Activated T-helper 1 cell treated with anti-CD3 and anti-CD28 coated beads, Interleukin-12 subunit alpha, Interleukin-12 subunit beta, Interleukin-2, Interleukin-4 antibody, amounts not matched to agents 30 ng/mL and 10 ng/mL and 1 ng/mL, durations not matched to agents 14 hours and 24 hours and 36 hours (primary cell): ENCODE data around the gene BCL11B. TPM values are rescaled to one million over a fixed set of nuclear protein-coding genes. Genes with fewer than 3 reads are reported as not detected.

Experiments
- DNase-seq: peaks from one replicate; pipeline ENCODE4 v3.0.0; 2021; ENCODE audit warnings: low spot score
- H3K27ac Mint-ChIP-seq: one replicate; pipeline ENCODE4 v1.8.0; 2021; ENCODE audit warnings: mild to moderate bottlenecking, mixed read lengths
- H3K27me3 Mint-ChIP-seq: one replicate; pipeline ENCODE4 v1.8.0; 2022; ENCODE audit warnings: mild to moderate bottlenecking, moderate library complexity, mixed read lengths; ENCODE audit not compliant: insufficient read depth
- H3K36me3 Mint-ChIP-seq: one replicate; pipeline ENCODE4 v1.8.0; 2021; ENCODE audit warnings: low read depth, mixed read lengths
- H3K4me1 Mint-ChIP-seq: one replicate; pipeline ENCODE4 v1.8.0; 2021; ENCODE audit warnings: low read depth, mixed read lengths
- H3K4me3 Mint-ChIP-seq: one replicate; pipeline ENCODE4 v1.8.0; 2021; ENCODE audit warnings: mild to moderate bottlenecking, moderate library complexity, mixed read lengths
- H3K9me3 Mint-ChIP-seq: one replicate; pipeline ENCODE4 v1.8.0; 2021; ENCODE audit warnings: mixed read lengths
- intact Hi-C: fragments of 100-400 bp; cut with micrococcal nuclease; formaldehyde crosslinking; loops from one replicate; pipeline ENCODE4 v1.15.1; 2024
- total RNA-seq: library from RNA; stranded (reverse); gene quantifications from 2 replicates; pipeline ENCODE4 v1.2.3, GENCODE V29; 2022

Gene BCL11B
- total RNA-seq, 1 donor from 2014 or later, result 45.4 TPM

- peaks cover 11% of the 10 kb centered on the region for H3K9me3 Mint-ChIP-seq
- H3K27ac Mint-ChIP-seq, result no peak overlapping the region
- intact Hi-C loops, result no loop called here
- no peaks in the 10 kb centered on the region for H3K27me3 Mint-ChIP-seq
- H3K4me3 Mint-ChIP-seq, result no peak overlapping the region
- H3K4me1 Mint-ChIP-seq, result peaks cover 6% of the 10 kb centered on the region
- no peak for DNase-seq
- peaks cover 12% of the 10 kb centered on the region for H3K36me3 Mint-ChIP-seq
Measured at GRCh38 chr14:99166506-99166905, 105.5 kb downstream of the BCL11B start.

DNA sequence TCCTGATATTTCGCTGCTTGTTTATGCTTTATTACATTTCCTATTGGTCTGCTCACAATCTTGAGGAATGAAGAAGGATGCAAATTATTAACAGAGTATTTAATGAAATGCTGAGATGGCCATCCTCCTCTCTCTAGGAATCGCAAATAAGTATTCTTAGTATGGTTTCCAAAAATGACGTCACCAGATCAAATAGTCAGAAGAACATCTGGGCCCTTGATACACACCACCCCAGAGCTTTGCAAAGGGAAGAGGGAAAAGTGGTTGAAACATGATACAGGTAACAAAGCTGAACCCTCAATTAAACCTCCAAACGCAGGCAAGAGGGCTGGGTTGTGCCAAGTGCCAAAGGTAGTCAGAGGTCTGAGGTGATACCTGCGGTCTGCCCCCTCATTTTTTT, 107.3 kb downstream of the BCL11B start:
- Mint-ChIP-seq H3K4me1 (peaks cover 6% of the 10 kb centered on the region), H3K27me3 (no peaks in the 10 kb centered on the region), H3K36me3 (peaks cover 2% of the 10 kb centered on the region), H3K9me3 (peaks cover 13% of the 10 kb centered on the region), H3K27ac (no peak overlapping the region), H3K4me3 (no peak overlapping the region)
- DNase-seq, result no peak
- intact Hi-C loops, result no loop called here

- H3K27me3 Mint-ChIP-seq, result no peaks in the 10 kb centered on the region
- intact Hi-C loops, result no loop called here
- no peak overlapping the region for H3K4me3 Mint-ChIP-seq
- peaks cover 2% of the 10 kb centered on the region for H3K36me3 Mint-ChIP-seq
- peaks cover 13% of the 10 kb centered on the region for H3K9me3 Mint-ChIP-seq
- peaks cover 6% of the 10 kb centered on the region for H3K4me1 Mint-ChIP-seq
- DNase-seq, result no peak
- H3K27ac Mint-ChIP-seq, result no peak overlapping the region
Measured at GRCh38 chr14:99163446-99163845, 108.6 kb downstream of the BCL11B start.

DNA sequence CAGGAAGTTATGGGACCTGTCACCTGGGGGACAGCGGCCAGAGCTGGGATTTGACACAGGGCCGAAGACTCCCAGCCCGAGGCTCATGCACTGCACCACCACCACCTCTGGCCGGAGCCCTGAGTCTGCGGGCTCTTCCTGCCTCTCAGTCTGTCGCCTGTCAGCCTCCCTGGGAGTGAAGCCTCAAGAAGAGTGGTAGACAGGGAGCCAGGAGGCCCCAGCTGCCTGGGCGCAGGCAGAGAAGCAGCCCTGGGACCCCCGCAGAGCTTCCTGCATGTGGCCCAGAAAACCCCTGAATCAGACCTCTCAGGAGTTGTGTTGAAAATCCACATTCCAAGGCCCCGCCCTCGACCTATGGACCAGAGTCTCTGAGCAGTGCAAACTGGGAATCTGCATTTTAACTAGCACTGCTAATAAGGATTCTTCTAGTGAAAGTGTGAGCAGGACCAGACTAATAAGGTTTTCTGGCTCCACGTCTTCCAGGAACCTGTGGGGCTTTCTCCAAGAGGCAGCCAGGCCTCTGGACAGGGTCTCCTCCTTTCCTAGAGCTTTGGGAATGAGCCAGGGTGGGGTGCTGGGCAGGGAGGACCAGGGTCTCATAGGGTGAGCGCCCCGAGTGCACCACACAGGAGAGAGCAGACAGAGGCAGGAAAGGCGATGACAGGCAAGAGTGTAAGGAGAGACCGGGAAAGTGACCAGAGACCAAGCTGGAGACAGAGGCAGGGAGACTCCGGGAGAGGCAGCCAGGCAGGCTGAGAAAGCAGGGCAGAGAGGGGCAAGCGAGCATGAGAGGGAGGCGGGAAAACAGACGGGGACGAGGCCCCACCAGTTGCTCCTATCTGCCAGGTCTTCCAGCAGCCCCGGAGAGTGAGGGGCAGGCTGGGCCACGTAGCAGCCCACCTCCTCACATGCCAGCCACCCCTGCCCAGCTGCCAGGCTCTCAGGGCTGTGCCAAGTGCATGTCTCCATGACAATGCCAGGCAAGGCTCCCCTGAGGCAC, 112.4 kb downstream of the BCL11B start:
- H3K9me3 Mint-ChIP-seq, result peaks cover 8% of the 10 kb centered on the region
- intact Hi-C loops, result no loop called here
- H3K4me1 Mint-ChIP-seq, result peaks cover 13% of the 10 kb centered on the region
- H3K36me3 Mint-ChIP-seq, result peaks cover 2% of the 10 kb centered on the region
- H3K27me3 Mint-ChIP-seq, result no peaks in the 10 kb centered on the region
- no peak for DNase-seq
- H3K4me3 Mint-ChIP-seq, result no peak overlapping the region
- no peak overlapping the region for H3K27ac Mint-ChIP-seq

- H3K4me3 Mint-ChIP-seq, result no peak overlapping the region
- peaks cover 13% of the 10 kb centered on the region for H3K4me1 Mint-ChIP-seq
- H3K27ac Mint-ChIP-seq, result no peak overlapping the region
- DNase-seq, result no peak
- H3K27me3 Mint-ChIP-seq, result peaks cover 5% of the 10 kb centered on the region
- intact Hi-C loops, result no loop called here
- peaks cover 8% of the 10 kb centered on the region for H3K9me3 Mint-ChIP-seq
- H3K36me3 Mint-ChIP-seq, result peaks cover 2% of the 10 kb centered on the region
Measured at GRCh38 chr14:99158646-99159165, 113.3 kb downstream of the BCL11B start.

GRCh38 chr14:99158150-99158549, 113.8 kb downstream of the BCL11B start:
- Mint-ChIP-seq H3K9me3 (peaks cover 4% of the 10 kb centered on the region), H3K27ac (no peak overlapping the region), H3K27me3 (peaks cover 5% of the 10 kb centered on the region), H3K4me1 (peaks cover 7% of the 10 kb centered on the region), H3K4me3 (no peak overlapping the region), H3K36me3 (no peaks in the 10 kb centered on the region)
- intact Hi-C loops, result no loop called here
- DNase-seq, result no peak

DNA sequence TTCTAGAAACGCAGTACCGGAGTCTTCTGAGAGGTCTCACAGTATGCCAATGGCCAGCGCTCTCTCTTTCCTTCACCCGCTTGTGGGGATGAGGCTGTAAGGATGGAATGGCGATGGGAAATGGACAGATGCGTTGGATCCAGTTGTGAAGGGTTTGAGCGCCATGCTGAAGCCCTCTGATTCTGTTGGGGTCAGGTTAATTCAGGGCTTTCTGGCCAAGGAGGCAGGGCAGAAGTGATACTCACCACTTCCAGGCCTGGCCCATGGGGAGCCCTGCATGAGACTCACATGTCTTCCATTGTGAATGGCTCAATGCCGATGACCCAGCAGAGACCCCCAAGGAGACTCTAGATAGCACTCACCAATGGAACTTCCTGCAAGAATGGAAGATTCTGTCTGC, 114.3 kb downstream of the BCL11B start:
- Mint-ChIP-seq H3K4me3 (no peak overlapping the region), H3K4me1 (peaks cover 7% of the 10 kb centered on the region), H3K27me3 (peaks cover 5% of the 10 kb centered on the region), H3K36me3 (no peaks in the 10 kb centered on the region), H3K9me3 (peaks cover 4% of the 10 kb centered on the region), H3K27ac (no peak overlapping the region)
- DNase-seq, result no peak
- intact Hi-C loops, result no loop called here

DNA sequence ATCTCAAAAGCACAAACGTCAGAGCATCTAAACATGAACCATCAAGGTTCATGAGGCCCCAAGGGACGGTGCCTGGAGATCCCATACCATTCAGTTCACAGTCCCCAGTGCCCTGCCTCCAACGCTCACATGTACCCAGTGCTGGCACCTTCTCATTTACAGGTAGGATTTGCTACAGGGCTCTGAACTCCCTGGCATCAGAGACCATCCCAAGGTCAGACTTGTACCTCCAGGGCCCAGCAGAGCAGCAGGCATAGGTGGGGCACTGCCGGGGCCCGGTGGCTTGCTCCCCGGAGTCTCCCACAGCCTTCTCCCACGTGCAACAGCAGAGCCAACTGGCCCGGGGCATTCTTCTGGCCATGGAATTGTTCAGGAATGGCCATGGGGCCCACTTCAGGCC, 114.8 kb downstream of the BCL11B start:
- intact Hi-C loops, result no loop called here
- Mint-ChIP-seq H3K27ac (no peak overlapping the region), H3K9me3 (peaks cover 4% of the 10 kb centered on the region), H3K27me3 (peaks cover 5% of the 10 kb centered on the region), H3K4me1 (peaks cover 7% of the 10 kb centered on the region), H3K36me3 (no peaks in the 10 kb centered on the region), H3K4me3 (no peak overlapping the region)
- no peak for DNase-seq

GRCh38 chr14:99156814-99157213, 115.2 kb downstream of the BCL11B start:
- H3K4me1 Mint-ChIP-seq, result peaks cover 7% of the 10 kb centered on the region
- no peak overlapping the region for H3K27ac Mint-ChIP-seq
- H3K27me3 Mint-ChIP-seq, result peaks cover 5% of the 10 kb centered on the region
- no peaks in the 10 kb centered on the region for H3K36me3 Mint-ChIP-seq
- peaks cover 4% of the 10 kb centered on the region for H3K9me3 Mint-ChIP-seq
- intact Hi-C loops, result no loop called here
- DNase-seq, result no peak
- H3K4me3 Mint-ChIP-seq, result no peak overlapping the region

DNA sequence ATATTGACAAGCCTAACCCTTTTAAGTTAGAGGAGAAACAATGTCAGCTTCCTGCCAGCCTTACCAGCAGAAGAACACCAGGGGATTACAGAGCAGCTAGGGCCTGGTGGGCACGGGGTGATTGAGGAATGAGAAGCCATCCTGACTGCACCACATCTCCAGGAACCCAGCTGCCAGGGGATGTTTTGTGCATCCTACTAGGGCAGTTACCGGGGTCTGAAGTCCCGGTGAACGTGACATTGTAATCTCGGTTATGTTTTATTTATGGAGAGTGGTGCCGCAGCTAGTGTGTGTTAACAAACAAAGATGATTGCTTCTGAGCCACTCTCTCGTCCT, 115.9 kb downstream of the BCL11B start:
- Mint-ChIP-seq H3K4me3 (no peak overlapping the region), H3K4me1 (peaks cover 7% of the 10 kb centered on the region), H3K27ac (no peak overlapping the region), H3K9me3 (no peaks in the 10 kb centered on the region), H3K27me3 (peaks cover 8% of the 10 kb centered on the region), H3K36me3 (no peaks in the 10 kb centered on the region)
- intact Hi-C loops, result no loop called here
- no peak for DNase-seq

- Mint-ChIP-seq H3K9me3 (no peaks in the 10 kb centered on the region), H3K4me3 (no peak overlapping the region), H3K4me1 (peaks cover 7% of the 10 kb centered on the region), H3K27ac (no peak overlapping the region), H3K36me3 (no peaks in the 10 kb centered on the region), H3K27me3 (peaks cover 8% of the 10 kb centered on the region)
- intact Hi-C loops, result no loop called here
- no peak for DNase-seq
Measured at GRCh38 chr14:99155173-99156089, 116.6 kb downstream of the BCL11B start.

DNA sequence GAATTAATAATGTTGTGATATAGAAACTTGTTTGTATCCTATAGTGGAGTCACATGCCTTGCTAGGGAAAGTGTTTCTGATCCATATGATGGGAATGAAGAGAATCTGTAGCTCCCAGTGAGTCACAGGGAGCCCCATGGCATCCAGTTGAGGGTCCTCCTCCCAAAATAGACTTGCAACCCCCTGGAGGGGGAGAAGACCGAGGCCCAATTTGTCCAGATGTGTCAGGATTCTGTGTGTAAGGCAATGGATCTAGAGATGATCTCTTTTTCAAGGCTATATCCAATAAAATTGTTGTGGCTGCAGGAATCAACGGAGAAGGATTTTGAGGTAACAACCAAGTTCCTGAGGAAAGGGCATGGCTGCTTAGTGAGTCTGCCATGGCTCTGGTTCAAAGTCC, 121.8 kb downstream of the BCL11B start:
- DNase-seq, result no peak
- no peak overlapping the region for H3K4me3 Mint-ChIP-seq
- intact Hi-C loops, result no loop called here
- H3K27me3 Mint-ChIP-seq, result peaks cover 11% of the 10 kb centered on the region
- H3K9me3 Mint-ChIP-seq, result no peaks in the 10 kb centered on the region
- H3K27ac Mint-ChIP-seq, result no peak overlapping the region
- H3K4me1 Mint-ChIP-seq, result no peaks in the 10 kb centered on the region
- H3K36me3 Mint-ChIP-seq, result no peaks in the 10 kb centered on the region
